CD4-positive, alpha-beta T cell treated with Interleukin-17A for 4 hours (primary cell): Measurements from ENCODE around the gene GJB3.

ENCODE experiments used
- DNase-seq: peaks from one replicate; pipeline ENCODE4 v3.0.0-alpha.2; 2020; ENCODE audit warnings: mixed read lengths

GJB3 gene

DNA sequence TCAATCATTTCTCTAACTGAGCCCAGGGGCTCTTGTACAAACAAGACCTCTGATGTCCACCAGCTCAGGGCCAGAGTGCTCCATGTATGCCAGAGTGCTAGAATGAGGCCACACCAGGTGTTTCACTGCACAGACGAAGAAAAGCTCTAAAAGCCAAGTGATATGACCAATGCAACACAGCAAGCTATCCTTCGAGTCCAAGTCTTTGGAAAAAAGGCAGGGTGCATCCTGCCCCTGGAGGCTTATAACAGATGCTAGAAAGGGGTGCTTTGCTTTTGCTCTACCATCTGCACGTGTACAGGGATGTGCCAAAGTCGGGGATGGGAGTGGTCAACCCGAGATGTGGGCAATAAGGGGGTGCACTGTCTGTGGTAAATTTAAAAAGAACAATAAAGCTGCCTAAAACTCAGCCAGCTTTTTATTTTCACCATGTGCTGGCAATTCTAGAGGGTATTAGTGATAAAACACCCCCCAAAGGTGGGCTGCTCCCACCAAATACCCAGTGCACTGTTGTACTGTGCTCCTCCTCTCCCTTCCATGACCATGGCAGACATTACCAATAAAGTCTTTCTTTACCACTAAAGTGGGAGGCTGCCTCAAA, 46.4 kb downstream of the GJB3 start:
- DNase-seq, result no peak

DNA sequence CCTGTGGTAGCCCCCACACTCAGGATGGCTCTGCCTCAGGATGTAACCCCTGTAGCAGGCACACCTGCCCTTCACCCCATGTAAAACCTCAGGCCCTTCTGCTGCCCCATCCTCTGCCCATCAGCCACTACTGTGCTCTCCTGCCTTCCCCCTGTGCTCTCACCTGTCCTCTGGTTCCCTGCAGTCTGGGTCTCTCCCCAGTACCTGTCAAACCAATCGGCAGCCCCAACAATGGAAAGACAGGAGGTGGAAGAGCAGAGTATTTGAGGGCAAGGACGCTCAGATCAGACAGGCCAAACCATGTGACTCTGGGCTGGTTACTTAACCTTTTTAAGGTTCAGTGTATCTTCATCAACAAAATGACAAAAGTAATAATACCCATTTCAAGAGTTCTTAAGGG, 47.6 kb downstream of the GJB3 start:
- DNase-seq, result no peak

DNA sequence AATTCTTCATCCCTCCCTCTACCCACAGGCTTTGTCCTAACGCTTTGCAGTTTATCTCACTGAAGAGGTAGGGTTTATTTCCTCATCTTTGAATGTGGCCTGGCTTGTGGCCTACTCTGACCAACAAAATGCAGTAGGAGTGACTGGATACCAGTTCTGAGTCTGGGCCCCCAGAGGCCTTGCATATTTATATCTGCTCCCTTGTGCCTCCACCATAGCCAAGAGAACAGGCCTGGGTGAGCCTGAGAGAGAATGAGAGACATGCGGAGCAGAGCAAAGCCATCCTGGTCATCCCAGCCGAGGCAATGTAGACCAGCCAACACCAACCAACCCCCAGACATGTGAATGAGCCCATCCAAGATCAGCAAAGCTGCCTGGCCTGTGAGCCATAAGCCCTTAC, 48.2 kb downstream of the GJB3 start:
- no peak for DNase-seq

- no peak for DNase-seq
Measured at GRCh38 chr1:34831721-34832246, 50.8 kb downstream of the GJB3 start.

- no peak for DNase-seq
Measured at GRCh38 chr1:34833711-34834110, 52.7 kb downstream of the GJB3 start.
